MCF 10A (cell line): ENCODE results near the gene TMEM134. TPM values are rescaled to one million over a fixed set of nuclear protein-coding genes. Genes with fewer than 3 reads are reported as not detected.

Source experiments
- BruUV-seq: library from RNA; stranded (reverse); fragments of 400-500 nt; replicated peaks from 2 replicates; lab custom pipeline; 2021; lab: Mats Ljungman, UMichigan
- CTCF ChIA-PET: fragments of 300-600 bp; sonication (Branson Sonifier 250); formaldehyde crosslinking; extraction: SDS; loops from one replicate; lab custom pipeline; 2021; ENCODE audit warnings: antibody characterized with exemption, inconsistent platforms; lab: Yijun Ruan, JAX
- POLR2A ChIA-PET: fragments of 300-600, 350-650 bp; sonication (Branson Sonifier 250); formaldehyde crosslinking; extraction: SDS; loops from one replicate; lab custom pipeline; 2020; ENCODE audit warnings: antibody characterized with exemption, inconsistent platforms; lab: Yijun Ruan, JAX
- DNase-seq: peaks from one replicate; pipeline ENCODE4 v3.0.0-alpha.2; 2018; ENCODE audit not compliant: unreplicated experiment
- H3K27ac Mint-ChIP-seq: one replicate; pipeline ENCODE4 v1.8.0; 2022; ENCODE audit warnings: mild to moderate bottlenecking, low read depth, mixed read lengths; ENCODE audit not compliant: unreplicated experiment
- H3K27me3 Mint-ChIP-seq: one replicate; pipeline ENCODE4 v1.8.0; 2022; ENCODE audit warnings: mixed read lengths; ENCODE audit not compliant: insufficient read depth, unreplicated experiment
- H3K36me3 Mint-ChIP-seq: one replicate; pipeline ENCODE4 v1.8.0; 2022; ENCODE audit warnings: mild to moderate bottlenecking, moderate library complexity, mixed read lengths; ENCODE audit not compliant: insufficient read depth, unreplicated experiment
- H3K4me1 Mint-ChIP-seq: one replicate; pipeline ENCODE4 v1.8.0; 2022; ENCODE audit warnings: mixed read lengths; ENCODE audit not compliant: insufficient read depth, unreplicated experiment
- H3K4me3 Mint-ChIP-seq: one replicate; pipeline ENCODE4 v1.8.0; 2022; ENCODE audit warnings: mild to moderate bottlenecking, moderate library complexity, mixed read lengths; ENCODE audit not compliant: unreplicated experiment
- H3K9me3 Mint-ChIP-seq: one replicate; pipeline ENCODE4 v1.8.0; 2022; ENCODE audit warnings: mixed read lengths; ENCODE audit not compliant: unreplicated experiment
- CTCF ChIP-seq: fragments of 200-600 bp; IDR thresholded peaks from one replicate; pipeline ENCODE4 v1.8.0; 2022; ENCODE audit warnings: antibody characterized with exemption, mild to moderate bottlenecking; ENCODE audit not compliant: unreplicated experiment
- intact Hi-C: fragments of 100-400 bp; cut with micrococcal nuclease; formaldehyde crosslinking; loops from 2 replicates; pipeline ENCODE4 v1.14.1; 2022
- microRNA-seq: library from miRNA; unstranded; fragments of <30 nt; microRNA quantifications from one replicate; pipeline ENCODE4 v1.2.0, GENCODE V29; 2022
- total RNA-seq: library from RNA; stranded (reverse); gene quantifications from 2 replicates; pipeline ENCODE4 v1.2.3, GENCODE V29; 2022

The TMEM134 gene
- total RNA-seq, 1 experiment from 2014 or later, result 49.7 TPM

GRCh38 chr11:67411785-67412152 is 57.3 kb downstream of the TMEM134 start:
- H3K4me3 Mint-ChIP-seq, result no peak overlapping the region
- H3K4me1 Mint-ChIP-seq, result peaks cover 8% of the 10 kb centered on the region
- no peak for TF ChIP-seq CTCF
- H3K27me3 Mint-ChIP-seq, result no peaks in the 10 kb centered on the region
- H3K9me3 Mint-ChIP-seq, result no peaks in the 10 kb centered on the region
- H3K27ac Mint-ChIP-seq, result no peak overlapping the region
- peaks cover 13% of the 10 kb centered on the region for H3K36me3 Mint-ChIP-seq
- BruUV-seq, result no TSS peak
- no peak for DNase-seq
- intact Hi-C loops, result no loop called here
- ChIA-PET CTCF (interaction anchor here (0.6 to 2.6 kb wide), 3 partner anchors 10 to 256 kb away, joined by 3 to 9 read pairs (median 3); partner anchors contain the start of gene PPP1CA), POLR2A (interaction anchor here (0.6 to 1.4 kb wide), 2 partner anchors 81 to 568 kb away, joined by 4 read pairs; no protein-coding TSS in a partner anchor)

Small RNA genes lying within 50 kb of the gene (microRNA-seq; reads per million reads assigned to microRNA genes)
- gene MIR6752, result 1.2 reads per million

Other genes with a start within 250 kb of the TMEM134 start
- gene GRK2, start 202.8 kb downstream of the TMEM134 start, total RNA-seq, result 48.1 and 50.1 TPM in 2 replicates
- 39.7 and 46.2 TPM in 2 replicates for gene ANKRD13D, start 179.9 kb downstream of the TMEM134 start, total RNA-seq
- 31.7 and 38.0 TPM in 2 replicates for gene SSH3, start 165.7 kb downstream of the TMEM134 start, total RNA-seq
- gene POLD4, start 115.7 kb downstream of the TMEM134 start, total RNA-seq, result 54.8 and 79.9 TPM in 2 replicates
- 5.8 and 7.0 TPM in 2 replicates for gene CLCF1, start 95.7 kb downstream of the TMEM134 start, total RNA-seq
- 9.9 and 18.3 TPM in 2 replicates for gene RAD9A, start 77.3 kb downstream of the TMEM134 start, total RNA-seq
- 123 and 143 TPM in 2 replicates for gene PPP1CA, start 67.4 kb downstream of the TMEM134 start, total RNA-seq
- not detected in 2 replicates for gene TBC1D10C, start 65.2 kb downstream of the TMEM134 start, total RNA-seq
- 0.07 TPM in 1 of 2 replicates, not detected in the other for gene CARNS1, start 53.6 kb downstream of the TMEM134 start, total RNA-seq
- 49.8 and 60.1 TPM in 2 replicates for gene RPS6KB2, start 40.8 kb downstream of the TMEM134 start, total RNA-seq
- gene PTPRCAP, start 31.6 kb downstream of the TMEM134 start, total RNA-seq, result 0.54 and 0.86 TPM in 2 replicates
- gene CORO1B, start 25.8 kb downstream of the TMEM134 start, total RNA-seq, result 44.9 and 59.8 TPM in 2 replicates
- gene GPR152, start 16.5 kb downstream of the TMEM134 start, total RNA-seq, result not detected in 2 replicates
- gene CABP4, start 13.9 kb downstream of the TMEM134 start, total RNA-seq, result not detected in 2 replicates
- 28.7 and 30.5 TPM in 2 replicates for gene AIP, start 13.8 kb upstream of the TMEM134 start, total RNA-seq
- gene PITPNM1, start 36.1 kb upstream of the TMEM134 start, total RNA-seq, result 38.7 and 51.0 TPM in 2 replicates
- 93.7 and 136 TPM in 2 replicates for gene CDK2AP2, start 38.9 kb upstream of the TMEM134 start, total RNA-seq
- gene CABP2, start 54.2 kb upstream of the TMEM134 start, total RNA-seq, result not detected in 2 replicates
- 1,641 and 1,733 TPM in 2 replicates for gene GSTP1, start 114.6 kb upstream of the TMEM134 start, total RNA-seq
- gene NDUFV1, start 137.7 kb upstream of the TMEM134 start, total RNA-seq, result 158 and 223 TPM in 2 replicates
- 3.6 and 6.9 TPM in 2 replicates for gene NUDT8, start 160.7 kb upstream of the TMEM134 start, total RNA-seq
- gene TBX10, start 170.5 kb upstream of the TMEM134 start, total RNA-seq, result not detected in 2 replicates
- not detected in 2 replicates for gene ACY3, start 181.5 kb upstream of the TMEM134 start, total RNA-seq
- not detected in 2 replicates for gene ALDH3B2, start 205.4 kb upstream of the TMEM134 start, total RNA-seq